ENCODE results near the gene PTPRT.

PTPRT gene

GRCh38 chr20:42873259-42873658 is 316.4 kb downstream of the PTPRT start:
- FAIRE-seq (no peak), DNase-seq (ENCODE audit: insufficient read length, low spot score) (no peak)

DNA sequence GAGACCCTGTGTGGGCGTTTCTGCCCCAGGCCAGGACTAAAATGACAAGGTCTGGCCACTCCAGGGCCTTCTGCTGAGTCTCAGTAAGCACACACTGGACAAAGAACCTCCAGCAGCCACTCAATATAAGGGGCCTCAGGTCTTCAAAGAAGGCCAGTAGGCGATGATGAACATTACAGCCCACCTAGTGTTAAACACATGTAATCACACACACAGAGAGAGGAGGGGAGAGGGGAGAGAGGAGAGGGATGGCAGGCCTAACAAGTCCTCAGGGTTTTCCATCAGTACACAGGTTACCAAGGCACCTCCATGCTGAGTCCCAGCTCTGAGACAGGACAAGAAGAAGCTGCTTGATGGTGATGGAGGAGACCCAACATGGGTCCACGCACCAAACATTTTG is 325.6 kb downstream of the PTPRT start:
- FAIRE-seq, result no peak
- DNase-seq (ENCODE audit: insufficient read length, low spot score), result no peak

GRCh38 chr20:42862446-42862845 is 327.3 kb downstream of the PTPRT start:
- FAIRE-seq (no peak), DNase-seq (ENCODE audit: insufficient read length, low spot score) (no peak)

GRCh38 chr20:42857446-42857845 is 332.3 kb downstream of the PTPRT start:
- DNase-seq (ENCODE audit: insufficient read length, low spot score), result no peak
- no peak for FAIRE-seq

DNA sequence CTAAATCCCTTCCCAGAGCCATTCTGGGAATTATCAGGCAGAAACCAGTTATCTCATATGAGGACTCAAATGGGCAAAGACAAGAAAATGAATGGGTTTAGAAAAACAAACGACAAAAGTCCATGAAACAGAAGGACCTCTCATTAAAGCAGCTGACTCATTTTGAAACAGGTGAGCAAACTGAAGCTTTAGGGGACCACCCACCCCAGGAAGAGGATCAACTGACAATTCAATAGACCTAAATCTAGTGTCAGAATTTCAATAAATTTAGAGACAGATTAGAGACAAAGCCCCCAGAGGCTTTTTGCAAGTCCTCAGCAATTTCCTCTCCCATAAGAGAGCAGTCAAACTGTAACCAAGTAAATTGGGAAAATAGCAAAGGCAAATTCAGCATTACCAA is 333.8 kb downstream of the PTPRT start:
- FAIRE-seq, result no peak
- no peak for DNase-seq (ENCODE audit: insufficient read length, low spot score)

DNA sequence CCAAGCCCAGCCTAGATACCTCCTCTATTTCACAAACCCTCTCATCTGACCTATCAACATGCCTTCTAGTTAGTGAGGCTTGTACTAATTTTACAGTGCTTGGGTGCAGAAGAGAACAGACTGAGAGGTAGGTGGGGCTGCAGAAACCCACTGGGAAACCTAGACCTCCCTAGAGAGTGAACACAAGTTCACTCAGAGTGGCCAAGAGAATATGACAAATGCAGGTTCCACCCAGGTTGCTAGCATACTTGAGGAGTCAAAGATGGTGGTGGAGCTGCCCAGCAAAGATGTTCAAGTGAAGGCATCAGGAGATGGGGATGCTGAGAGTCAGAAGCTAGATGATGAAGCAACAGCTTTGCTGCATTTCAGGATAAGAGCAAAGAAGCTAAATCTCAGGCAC is 337.0 kb downstream of the PTPRT start:
- FAIRE-seq (no peak), DNase-seq (ENCODE audit: insufficient read length, low spot score) (no peak)

DNA sequence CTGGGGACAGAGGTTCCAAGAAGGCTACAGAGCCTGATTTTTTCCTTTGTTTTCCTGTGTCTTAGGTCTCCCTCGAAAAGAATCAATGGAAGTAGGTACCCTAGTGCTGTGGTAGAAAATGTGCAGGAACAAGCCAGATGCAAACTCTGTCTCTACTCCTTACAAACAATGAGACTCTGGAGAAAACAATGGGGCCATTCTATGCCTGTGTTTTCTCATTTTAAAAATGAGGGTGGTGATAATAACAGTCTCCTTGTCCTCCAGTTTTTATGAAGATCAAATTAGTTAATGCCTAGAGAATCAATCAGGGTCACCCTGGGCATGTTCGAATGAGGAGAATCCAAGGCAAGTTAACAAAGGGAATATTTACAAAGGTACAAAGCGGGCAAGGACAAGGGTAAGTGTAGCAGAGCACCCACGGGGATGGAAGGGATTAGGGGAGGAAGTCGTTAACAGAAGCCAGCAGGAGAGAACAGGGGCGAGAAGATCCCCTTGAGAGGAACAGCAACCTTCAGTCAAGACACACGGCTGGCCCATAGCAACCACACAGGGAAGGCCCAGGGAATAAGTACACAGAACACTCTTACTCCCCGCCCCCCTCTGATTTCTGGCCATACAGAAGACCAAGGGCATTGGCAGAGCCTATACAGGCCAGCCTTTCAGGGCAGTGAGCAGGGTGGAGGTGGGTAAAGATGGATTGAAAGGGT is 342.8 kb downstream of the PTPRT start:
- DNase-seq (ENCODE audit: insufficient read length, low spot score) (no peak), FAIRE-seq (no peak)

DNA sequence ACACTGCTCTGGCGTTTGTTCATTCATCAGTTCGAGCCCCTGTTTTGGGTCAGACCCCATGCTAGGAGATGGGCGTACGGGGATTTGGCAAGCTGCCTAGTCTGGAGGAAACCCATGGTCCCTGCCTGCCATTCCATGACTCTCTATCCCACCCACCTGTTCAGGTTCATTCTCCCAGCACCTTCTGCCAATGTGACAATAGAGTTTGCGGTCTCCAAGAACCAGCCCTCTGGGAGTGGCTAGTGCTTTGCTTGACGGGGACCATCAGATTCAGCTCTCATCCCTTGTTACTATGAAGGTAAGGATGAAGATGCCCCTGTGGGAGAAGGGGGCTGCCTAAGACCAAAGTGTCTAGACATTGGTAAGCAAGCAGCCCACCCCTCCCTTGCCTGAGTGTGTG is 345.0 kb downstream of the PTPRT start:
- no peak for DNase-seq (ENCODE audit: insufficient read length, low spot score)
- no peak for FAIRE-seq

- FAIRE-seq (no peak), DNase-seq (ENCODE audit: insufficient read length, low spot score) (no peak)
These were observed 352.2 kb downstream of the PTPRT start for GRCh38 chr20:42837456-42837855.

DNA sequence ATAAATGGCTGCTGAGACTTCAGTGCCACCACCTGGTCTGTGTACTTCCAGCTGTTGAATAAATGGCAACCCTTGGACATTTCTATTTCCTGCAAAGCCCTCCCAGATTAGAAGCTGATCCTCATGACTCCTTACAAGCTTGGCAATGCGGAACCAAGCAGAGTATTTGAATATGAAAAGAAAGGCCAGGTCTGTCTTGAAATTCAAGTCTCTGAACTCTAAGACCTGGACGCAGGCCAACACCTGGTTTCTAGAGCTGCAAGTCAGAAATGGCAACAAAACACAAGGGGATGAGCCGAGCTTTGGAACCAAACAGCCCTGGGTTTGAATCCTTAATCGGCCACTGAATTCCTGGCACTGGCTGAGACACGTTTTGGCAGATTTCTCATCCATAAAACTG is 353.4 kb downstream of the PTPRT start:
- DNase-seq (ENCODE audit: insufficient read length, low spot score) (no peak), FAIRE-seq (no peak)

- no peak for DNase-seq (ENCODE audit: insufficient read length, low spot score)
- no peak for FAIRE-seq
These were observed 381.8 kb downstream of the PTPRT start for GRCh38 chr20:42807876-42808275.

DNA sequence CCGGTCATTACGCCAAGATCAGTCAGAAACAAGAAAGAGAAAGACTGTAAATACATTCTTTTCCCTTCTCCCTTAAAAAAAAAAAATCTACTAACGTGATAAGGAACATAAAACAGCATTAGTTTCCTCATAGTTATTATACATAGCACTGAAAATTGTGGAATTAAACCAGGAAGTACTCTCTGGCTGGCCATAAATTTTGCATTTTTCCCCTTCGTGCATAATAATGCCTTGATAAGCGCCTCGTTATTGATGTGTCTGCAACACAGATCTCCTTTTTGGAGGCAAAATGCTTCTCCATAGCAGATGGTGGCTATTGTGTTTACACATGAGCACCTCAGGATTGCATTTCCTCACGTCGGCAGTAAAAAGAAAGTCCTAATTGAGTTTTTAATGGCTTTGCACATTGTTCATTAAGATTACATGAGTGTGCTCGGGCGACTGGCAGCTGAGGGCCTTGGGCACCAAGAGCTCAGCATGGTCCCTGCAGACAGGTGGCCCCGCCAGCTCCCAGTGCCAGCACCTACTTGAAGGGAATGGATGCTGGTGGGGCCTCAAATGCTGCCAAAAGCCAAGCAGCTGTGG is 394.5 kb downstream of the PTPRT start:
- no peak for FAIRE-seq
- DNase-seq (ENCODE audit: insufficient read length, low spot score), result no peak

DNA sequence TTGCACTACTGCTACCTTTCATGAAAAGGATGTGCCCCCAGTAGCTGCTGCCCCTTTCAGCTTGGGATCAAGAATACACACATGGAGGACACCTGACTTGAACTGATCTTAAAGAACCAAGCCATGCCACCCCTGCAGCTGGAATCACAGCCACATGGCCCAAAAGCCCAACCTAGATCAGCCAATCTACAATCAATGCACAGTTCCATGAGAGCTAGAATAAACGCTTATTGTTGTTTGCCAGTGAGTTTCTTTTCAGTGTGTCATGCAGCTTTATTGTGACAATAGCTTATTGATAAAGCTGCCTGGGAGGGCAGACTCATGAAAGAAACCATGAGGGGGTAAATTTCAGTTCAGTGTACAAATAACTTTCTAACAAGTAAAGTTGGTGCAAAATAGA is 397.7 kb downstream of the PTPRT start:
- FAIRE-seq (no peak), DNase-seq (ENCODE audit: insufficient read length, low spot score) (no peak)

GRCh38 chr20:42790111-42790510 is 399.6 kb downstream of the PTPRT start:
- DNase-seq (ENCODE audit: insufficient read length, low spot score), result no peak
- no peak for FAIRE-seq

DNA sequence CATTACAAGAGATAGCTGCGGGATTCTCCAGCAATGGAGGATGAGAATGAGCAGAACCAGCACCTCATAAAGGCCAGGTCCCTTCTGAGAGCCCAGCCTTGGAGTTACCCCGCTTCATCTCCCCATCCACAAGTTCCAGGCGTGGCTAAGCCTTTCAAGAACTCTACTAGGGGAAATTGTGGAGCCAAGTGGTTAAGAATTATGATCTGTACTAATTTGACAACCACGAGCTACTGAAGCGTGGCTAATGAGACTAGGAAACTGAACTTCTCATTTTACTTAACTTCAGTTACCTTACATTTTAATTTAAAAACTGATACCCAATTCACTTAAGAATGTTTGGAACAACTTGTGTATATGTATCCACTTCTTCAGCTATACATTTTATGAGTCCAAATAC is 401.0 kb downstream of the PTPRT start:
- no peak for DNase-seq (ENCODE audit: insufficient read length, low spot score)
- no peak for FAIRE-seq

DNA sequence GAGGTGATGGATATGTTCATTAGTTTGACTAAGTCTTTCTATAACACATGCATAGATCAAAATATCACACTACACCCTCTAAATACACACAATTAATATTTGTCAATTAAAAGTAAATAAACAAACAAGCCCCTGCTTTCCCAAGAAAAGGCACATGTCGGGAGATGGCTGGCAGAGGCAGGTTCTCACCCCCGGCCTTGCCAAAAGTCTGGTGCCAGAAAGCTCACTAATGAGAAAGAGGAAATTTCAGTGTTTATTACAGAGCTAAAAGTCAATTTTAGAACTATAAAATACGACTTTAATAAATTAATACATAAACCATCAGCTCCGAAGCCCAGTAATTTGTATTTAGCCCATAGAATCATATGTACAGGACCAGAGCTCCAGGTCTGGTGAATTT is 404.7 kb downstream of the PTPRT start:
- DNase-seq (ENCODE audit: insufficient read length, low spot score) (no peak), FAIRE-seq (no peak)

DNA sequence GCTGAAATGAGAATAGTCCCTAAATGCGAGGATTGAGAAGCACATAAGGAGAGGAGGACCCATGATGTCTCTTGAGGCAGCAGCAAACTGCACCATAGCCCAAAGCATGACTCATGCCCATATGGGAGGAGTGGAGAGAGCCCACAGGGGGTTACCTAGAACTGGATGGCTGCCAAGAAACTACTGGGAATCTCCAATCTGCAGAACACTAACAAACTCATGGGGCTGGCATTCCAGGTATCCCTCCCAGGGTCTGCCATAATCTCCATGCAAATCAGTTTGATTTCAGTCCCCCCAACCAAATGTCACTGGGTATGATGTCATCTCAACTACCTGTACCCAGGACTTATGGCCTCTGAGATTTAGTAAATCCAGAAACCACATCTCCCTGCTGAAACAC is 410.5 kb downstream of the PTPRT start:
- DNase-seq (ENCODE audit: insufficient read length, low spot score), result no peak
- FAIRE-seq, result no peak

DNA sequence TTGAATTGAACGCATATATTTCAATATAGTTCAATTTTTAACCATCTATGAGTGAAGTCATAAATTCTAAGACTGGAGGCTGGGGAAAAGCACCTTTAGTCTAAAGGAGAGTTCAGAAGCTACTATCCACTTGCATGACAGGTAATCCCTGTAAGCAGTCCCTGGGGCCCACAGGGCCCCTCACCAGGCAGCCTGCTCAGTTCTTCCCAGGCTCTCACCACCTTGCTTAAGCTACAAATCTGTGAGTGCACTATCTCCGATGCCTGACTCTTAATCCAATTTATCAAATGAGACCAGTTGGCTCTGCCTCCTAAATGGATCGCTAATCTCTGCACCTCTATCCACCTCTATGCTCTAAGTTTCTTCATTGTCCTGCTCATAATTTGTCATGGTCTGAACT is 413.8 kb downstream of the PTPRT start:
- DNase-seq (ENCODE audit: insufficient read length, low spot score) (no peak), FAIRE-seq (no peak)

GRCh38 chr20:42775037-42775436 is 414.7 kb downstream of the PTPRT start:
- DNase-seq (ENCODE audit: insufficient read length, low spot score) (no peak), FAIRE-seq (no peak)

- DNase-seq (ENCODE audit: insufficient read length, low spot score) (no peak), FAIRE-seq (no peak)
These were observed 426.7 kb downstream of the PTPRT start for GRCh38 chr20:42763015-42763414.

DNA sequence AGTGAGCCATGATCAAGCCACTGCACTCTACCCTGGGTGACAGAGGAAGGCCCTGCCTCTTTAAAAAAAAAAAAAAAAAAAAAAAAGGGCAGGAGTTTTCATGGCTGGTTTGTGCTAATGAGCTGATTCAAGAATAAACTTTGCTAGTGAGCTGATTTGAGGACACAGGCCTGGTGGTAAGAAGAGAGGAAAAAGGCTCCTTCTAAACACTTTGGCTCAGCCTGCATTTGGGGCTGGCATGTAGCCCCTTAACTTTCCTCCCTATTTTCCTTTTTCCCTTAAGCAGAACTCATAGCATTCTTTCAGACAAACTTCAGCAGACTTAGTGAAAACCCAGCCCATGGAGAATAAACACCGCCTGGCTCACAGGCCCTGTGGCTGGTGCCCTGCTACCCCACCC is 432.7 kb downstream of the PTPRT start:
- FAIRE-seq (no peak), DNase-seq (ENCODE audit: insufficient read length, low spot score) (no peak)

DNA sequence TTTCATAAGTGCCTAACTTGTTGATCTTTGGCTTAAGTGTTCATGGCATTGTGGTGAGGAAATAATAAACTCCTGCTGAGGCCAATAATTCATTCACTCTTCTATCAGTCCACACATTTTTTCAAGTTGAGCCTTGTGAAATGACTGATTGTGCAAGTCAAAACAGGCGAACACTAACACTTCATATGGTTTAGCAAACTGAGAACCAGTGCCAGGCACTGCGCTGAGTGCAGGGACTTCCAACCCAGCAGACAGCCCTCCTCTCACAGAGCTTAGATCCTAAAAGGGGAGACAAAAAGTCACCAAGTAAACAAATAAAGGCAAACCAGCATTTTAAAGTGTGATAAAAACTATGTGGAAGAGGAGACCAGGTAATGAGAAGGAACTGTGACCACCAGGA is 435.0 kb downstream of the PTPRT start:
- FAIRE-seq (no peak), DNase-seq (ENCODE audit: insufficient read length, low spot score) (no peak)

- DNase-seq (ENCODE audit: insufficient read length, low spot score), result no peak
- FAIRE-seq, result no peak
These were observed 437.1 kb downstream of the PTPRT start for GRCh38 chr20:42752620-42753019.
